ENCODE measurements around the gene SLC27A5. TPM values are rescaled to one million over a fixed set of nuclear protein-coding genes. Genes with fewer than 3 reads are reported as not detected.
A peak's percentile ranks its signal among the peaks of the same experiment; 100 is the strongest.

Gene SLC27A5
- total and polyA plus RNA-seq, 2 of the 4 experiments (the other 2 are of a cell fraction) = 7.7 to 11.2 TPM

- dilution Hi-C loops (cut with HindIII; ENCODE audit: low sequenced_read_pairs, unreplicated experiment) = no loop called here
- ATAC-seq (ENCODE audit: low read depth) = no peak
These were observed 43.5 kb downstream of the SLC27A5 start for GRCh38 chr19:58468216-58468839.

More at GRCh38 chr19:58468216-58468839, 43.5 kb downstream of the SLC27A5 start:
- Histone ChIP-seq H4K20me1 (ENCODE audit: insufficient read depth, low read length) (peaks cover 13% of the 10 kb centered on the region), H3K4me2 (ENCODE audit: low read depth, low read length) (no peak overlapping the region; the same call in 1 of the 2 replicates), H3K9ac (ENCODE audit: low read depth, low read length) (no peak overlapping the region), H3K79me1 (ENCODE audit: low read depth in 1 of 2, low read length in 2 of 2) (peaks cover 14 to 34% of the 10 kb centered on the region in 2 experiments; a peak in 3 of 4 replicates), H3K4me3 (ENCODE audit: insufficient read depth, low read depth, low read length) (no peak overlapping the region), H4K91ac (ENCODE audit: insufficient read depth, low read depth, low read length) (no peak overlapping the region), H2AK5ac (ENCODE audit: low read depth, low read length) (peak overlapping the region; percentile 28), H3K4ac (ENCODE audit: low read depth, low read length) (no peak overlapping the region), H3K18ac (ENCODE audit: low read depth, low read length) (no peak overlapping the region), H2AFZ (replicated peaks; ENCODE audit: low read length, poor library complexity) (no peak overlapping the region), H2BK15ac (ENCODE audit: low read depth, low read length) (no peak overlapping the region), H3K9me1 (ENCODE audit: insufficient read depth, low read length) (peaks cover 21% of the 10 kb centered on the region), H3K36me3 (ENCODE audit: control insufficient read depth, insufficient read depth, low read length) (peaks cover 27% of the 10 kb centered on the region), H2BK120ac (ENCODE audit: low read depth, low read length) (no peak overlapping the region), H3K27me3 (ENCODE audit: control insufficient read depth, insufficient read depth, low read length) (no peaks in the 10 kb centered on the region), H3K4me1 (ENCODE audit: control insufficient read depth, insufficient read depth, low read length) (peaks cover 7% of the 10 kb centered on the region), H4K8ac (ENCODE audit: low read depth in 2 of 2, low read length in 2 of 2) (no peak overlapping the region), H2BK5ac (ENCODE audit: low read depth, low read length, poor library complexity, severe bottlenecking) (no peak overlapping the region), H3K14ac (replicated peaks; ENCODE audit: low read depth, low read length) (no peak overlapping the region; the same call in 1 of the 2 replicates), H3K9me3 (ENCODE audit: control insufficient read depth, insufficient read depth, low read length) (no peaks in the 10 kb centered on the region), H2BK20ac (ENCODE audit: low read depth, low read length) (no peak overlapping the region), H3K23ac (ENCODE audit: low read depth, low read length) (peak overlapping the region; percentile 59; the same call in 1 of the 2 replicates), H2AK9ac (replicated peaks; ENCODE audit: low read depth, low read length, poor library complexity) (peak overlapping the region; percentile 87), H4K5ac (ENCODE audit: low read depth, low read length) (no peak overlapping the region), H3K56ac (ENCODE audit: extremely low read depth, insufficient read depth, low read length) (no peak overlapping the region), H3K27ac (ENCODE audit: insufficient read depth, low read length) (no peak overlapping the region; the same call in 1 of the 2 replicates)
- TF ChIP-seq SMC3 (IDR thresholded peaks at IDR 0.05; ENCODE audit: low read depth, low read length) = no peak
- TF ChIP-seq, protein P1, sequence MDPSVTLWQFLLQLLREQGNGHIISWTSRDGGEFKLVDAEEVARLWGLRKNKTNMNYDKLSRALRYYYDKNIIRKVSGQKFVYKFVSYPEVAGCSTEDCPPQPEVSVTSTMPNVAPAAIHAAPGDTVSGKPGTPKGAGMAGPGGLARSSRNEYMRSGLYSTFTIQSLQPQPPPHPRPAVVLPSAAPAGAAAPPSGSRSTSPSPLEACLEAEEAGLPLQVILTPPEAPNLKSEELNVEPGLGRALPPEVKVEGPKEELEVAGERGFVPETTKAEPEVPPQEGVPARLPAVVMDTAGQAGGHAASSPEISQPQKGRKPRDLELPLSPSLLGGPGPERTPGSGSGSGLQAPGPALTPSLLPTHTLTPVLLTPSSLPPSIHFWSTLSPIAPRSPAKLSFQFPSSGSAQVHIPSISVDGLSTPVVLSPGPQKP (IDR thresholded peaks at IDR 0.05; ENCODE audit: borderline replicate concordance, low read depth, low read length) = no peak
- no peak for TF ChIP-seq CHD1 (IDR thresholded peaks at IDR 0.05; ENCODE audit: low read depth, low read length)
- no peak for TF ChIP-seq CTCF (conservative IDR thresholded peaks at IDR 0.05; ENCODE audit: low read depth, low read length)
- TF ChIP-seq MXI1 (IDR thresholded peaks at IDR 0.05; ENCODE audit: borderline replicate concordance, low read depth, low read length) = no peak
- ChIA-PET CTCF (no interaction called here), POLR2A (ENCODE audit: unreplicated experiment) (interaction anchor here (0.5 kb wide), 1 partner anchor 18 kb away, joined by 8 read pairs; no protein-coding TSS in a partner anchor)
- no TSS peak for BruUV-seq (replicated peaks)
- intact Hi-C loops (cut with micrococcal nuclease) (no loop called here), in situ Hi-C loops (cut with MboI; ENCODE audit: low sequenced_read_pairs) (no loop called here)
- DNase-seq = peak; percentile 9
- WGBS, 2 experiments (ENCODE audit: extremely low coverage in 2 of 2, insufficient read length in 1 of 2) = 74% methylated on average over 5 of the region's 5 CpGs; no CpG with 5 or more reads in 1 of the 2 experiments
